ENCODE measurements around the gene EXO5. TPM values are rescaled to one million over a fixed set of nuclear protein-coding genes. Genes with fewer than 3 reads are reported as not detected.

The EXO5 gene
- total RNA-seq, 6 experiments from 2014 or later: 7.4 to 8.6 (median 8.1) TPM

DNA sequence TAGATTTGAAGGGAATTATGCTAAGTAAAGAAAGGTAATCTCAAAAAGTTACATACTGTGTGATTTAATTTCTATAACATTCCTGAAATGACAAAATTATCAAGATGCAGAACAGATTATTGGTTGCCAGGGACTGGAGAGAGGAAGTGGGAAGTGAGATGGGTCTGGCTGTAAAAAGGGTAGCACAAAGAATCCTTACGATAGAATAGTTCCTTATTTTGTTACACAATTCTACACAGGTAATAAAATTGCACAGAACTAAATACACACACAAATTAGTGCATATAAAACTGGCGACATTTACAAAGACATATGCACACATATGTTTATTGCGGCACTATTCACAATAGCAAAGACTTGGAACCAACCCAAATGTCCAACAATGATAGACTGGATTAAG lies 56.3 kb downstream of the EXO5 start:
- Mint-ChIP-seq H3K27me3 (ENCODE audit: insufficient read depth) (peaks cover 6% of the 10 kb centered on the region), H3K36me3 (ENCODE audit: low read depth) (no peaks in the 10 kb centered on the region; the same call in 1 of the 2 replicates), H3K4me1 (ENCODE audit: low read depth) (no peaks in the 10 kb centered on the region), H3K9me3 (peaks cover under 1% of the 10 kb centered on the region; the same call in 1 of the 2 replicates), H3K27ac (no peak overlapping the region), H3K4me3 (no peak overlapping the region)
- TF ChIP-seq, protein P1, sequence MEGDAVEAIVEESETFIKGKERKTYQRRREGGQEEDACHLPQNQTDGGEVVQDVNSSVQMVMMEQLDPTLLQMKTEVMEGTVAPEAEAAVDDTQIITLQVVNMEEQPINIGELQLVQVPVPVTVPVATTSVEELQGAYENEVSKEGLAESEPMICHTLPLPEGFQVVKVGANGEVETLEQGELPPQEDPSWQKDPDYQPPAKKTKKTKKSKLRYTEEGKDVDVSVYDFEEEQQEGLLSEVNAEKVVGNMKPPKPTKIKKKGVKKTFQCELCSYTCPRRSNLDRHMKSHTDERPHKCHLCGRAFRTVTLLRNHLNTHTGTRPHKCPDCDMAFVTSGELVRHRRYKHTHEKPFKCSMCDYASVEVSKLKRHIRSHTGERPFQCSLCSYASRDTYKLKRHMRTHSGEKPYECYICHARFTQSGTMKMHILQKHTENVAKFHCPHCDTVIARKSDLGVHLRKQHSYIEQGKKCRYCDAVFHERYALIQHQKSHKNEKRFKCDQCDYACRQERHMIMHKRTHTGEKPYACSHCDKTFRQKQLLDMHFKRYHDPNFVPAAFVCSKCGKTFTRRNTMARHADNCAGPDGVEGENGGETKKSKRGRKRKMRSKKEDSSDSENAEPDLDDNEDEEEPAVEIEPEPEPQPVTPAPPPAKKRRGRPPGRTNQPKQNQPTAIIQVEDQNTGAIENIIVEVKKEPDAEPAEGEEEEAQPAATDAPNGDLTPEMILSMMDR (IDR thresholded peaks at IDR 0.05): no peak
- DNase-seq: no peak

Other genes starting within 250 kb of the EXO5 start
- gene COL9A2, start 191.5 kb upstream of the EXO5 start, total RNA-seq (2021; fragmentation: NEBNext Ultra II Directional; extraction: Animal tissue kit (Norgen Biotek cat#: 25700)): under 1 TPM; 0.07 to 0.48 (median 0.32) TPM
- 10 to 100 TPM; 27.7 to 37.5 (median 32.7) TPM for gene SMAP2, start 135.0 kb upstream of the EXO5 start, total RNA-seq (2021; fragmentation: NEBNext Ultra II Directional; extraction: Animal tissue kit (Norgen Biotek cat#: 25700))
- 1 to 10 TPM; 3.2 to 4.3 (median 3.7) TPM for gene ZFP69B, start 58.3 kb upstream of the EXO5 start, total RNA-seq (2021; fragmentation: NEBNext Ultra II Directional; extraction: Animal tissue kit (Norgen Biotek cat#: 25700))
- 1 to 10 TPM in 4 of 6 experiments, under 1 TPM in 2; 0.17 to 2.2 (median 2.0) TPM for gene ZFP69, start 31.5 kb upstream of the EXO5 start, total RNA-seq (2021; fragmentation: NEBNext Ultra II Directional; extraction: Animal tissue kit (Norgen Biotek cat#: 25700))
- 1 to 10 TPM; 1.6 to 3.2 (median 2.6) TPM for gene ZNF684, start 22.9 kb downstream of the EXO5 start, total RNA-seq (2021; fragmentation: NEBNext Ultra II Directional; extraction: Animal tissue kit (Norgen Biotek cat#: 25700))
- under 1 TPM in 3 of 6 experiments, not detected in 3; 0.05 to 0.14 (median 0.09) TPM for gene RIMS3, start 156.9 kb downstream of the EXO5 start, total RNA-seq (2021; fragmentation: NEBNext Ultra II Directional; extraction: Animal tissue kit (Norgen Biotek cat#: 25700))
- 10 to 100 TPM; 31.0 to 48.1 (median 43.8) TPM for gene NFYC, start 182.9 kb downstream of the EXO5 start, total RNA-seq (2021; fragmentation: NEBNext Ultra II Directional; extraction: Animal tissue kit (Norgen Biotek cat#: 25700))